Memory B cell (primary cell): ENCODE results near the gene CD180.

Experiments
- ATAC-seq: fragments of 150-1000 bp; cut with Tn5 transposase; 2 replicates; pipeline ENCODE4 v1.10.0; 2021; ENCODE audit warnings: low read depth, mild to moderate bottlenecking, moderate library complexity
- DNase-seq, 2 donors: peaks; one replicate each; pipeline ENCODE4 v3.0.0; 2022; ENCODE audit warnings: low spot score in 2 of 2
- H3K27ac Mint-ChIP-seq: one replicate; pipeline ENCODE4 v1.8.0; 2022; ENCODE audit warnings: mild to moderate bottlenecking, moderate library complexity, mixed read lengths
- H3K27me3 Mint-ChIP-seq: one replicate; pipeline ENCODE4 v1.8.0; 2022; ENCODE audit warnings: mixed read lengths
- H3K36me3 Mint-ChIP-seq: one replicate; pipeline ENCODE4 v1.8.0; 2022; ENCODE audit warnings: mild to moderate bottlenecking, mixed read lengths
- H3K4me1 Mint-ChIP-seq: one replicate; pipeline ENCODE4 v1.8.0; 2022; ENCODE audit warnings: mixed read lengths
- H3K4me3 Mint-ChIP-seq: one replicate; pipeline ENCODE4 v1.8.0; 2022; ENCODE audit warnings: mild to moderate bottlenecking, moderate library complexity, mixed read lengths
- H3K9me3 Mint-ChIP-seq: one replicate; pipeline ENCODE4 v1.8.0; 2022; ENCODE audit warnings: mixed read lengths

The CD180 gene

DNA sequence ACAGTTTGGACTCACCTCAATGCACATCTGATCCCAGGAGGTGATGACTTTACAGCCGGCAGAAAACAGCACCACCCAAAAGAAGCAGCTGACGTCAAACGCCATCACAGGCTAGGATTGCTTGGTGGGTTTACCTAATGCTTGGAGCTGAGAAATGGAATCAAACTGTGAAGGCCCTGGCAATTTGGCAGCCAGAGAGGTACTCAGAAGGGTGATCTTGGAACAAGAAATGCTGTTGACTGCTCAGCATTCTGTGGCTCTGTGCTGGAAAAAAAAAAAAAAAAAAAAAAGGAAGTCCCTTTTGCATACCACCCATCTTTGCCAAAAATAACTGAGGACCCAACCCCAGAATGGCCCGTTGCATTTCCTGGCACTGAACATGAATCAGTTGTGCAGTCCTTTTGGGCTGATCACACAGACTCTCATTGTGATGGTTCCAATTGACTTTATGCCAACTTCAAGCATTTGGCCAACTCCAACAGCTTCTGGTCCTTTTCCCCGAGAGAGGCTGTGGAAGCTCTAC, at the start of gene CD180:
Gene CD180, minus strand, starts transcription at position 263 of the 523 bp plus-strand sequence. Its CDS starts 158 bp downstream, at position 105.
- peak within 1 kb of the TSS; percentile 93 for H3K4me3 Mint-ChIP-seq
- no peaks in the 10 kb centered on the region for H3K27me3 Mint-ChIP-seq
- no peak for DNase-seq
- peaks cover 54% of the 10 kb centered on the region for H3K4me1 Mint-ChIP-seq
- peaks cover 30% of the 10 kb centered on the region for H3K36me3 Mint-ChIP-seq
- peaks cover 2% of the 10 kb centered on the region for H3K9me3 Mint-ChIP-seq
- peak; percentile 43 for ATAC-seq
- H3K27ac Mint-ChIP-seq = peak within 1 kb of the TSS; percentile 94

DNA sequence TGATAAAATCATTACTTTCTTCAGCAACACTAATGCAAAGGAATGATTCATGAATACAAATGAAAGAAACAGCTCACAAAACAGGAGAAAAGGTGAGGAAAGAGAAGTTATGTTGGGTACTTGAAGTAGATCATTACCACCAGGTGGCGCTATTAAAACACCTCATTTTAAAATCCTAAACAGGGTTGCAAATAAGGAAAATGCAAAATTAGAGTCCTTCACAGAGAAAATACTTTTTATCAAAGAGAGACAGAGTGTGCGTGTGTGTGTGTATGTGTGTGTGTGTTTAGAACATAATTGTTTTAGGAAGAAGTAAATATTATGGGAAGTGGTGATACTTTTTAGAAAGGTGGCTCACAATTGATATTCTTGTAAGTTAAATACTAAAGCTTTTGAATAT, 49.5 kb upstream of the CD180 start:
- no peaks in the 10 kb centered on the region for H3K36me3 Mint-ChIP-seq
- H3K9me3 Mint-ChIP-seq = no peaks in the 10 kb centered on the region
- ATAC-seq = peak; percentile 56

GRCh38 chr5:67245259-67245846, 48.8 kb upstream of the CD180 start:
- H3K27ac Mint-ChIP-seq = no peak overlapping the region
- ATAC-seq = no peak
- no peaks in the 10 kb centered on the region for H3K27me3 Mint-ChIP-seq
- no peak overlapping the region for H3K4me3 Mint-ChIP-seq
- no peaks in the 10 kb centered on the region for H3K36me3 Mint-ChIP-seq
- H3K9me3 Mint-ChIP-seq = no peaks in the 10 kb centered on the region
- H3K4me1 Mint-ChIP-seq = peaks cover 7% of the 10 kb centered on the region
- no peak for DNase-seq

More for the DNA sequence above, 49.5 kb upstream of the CD180 start:
- Mint-ChIP-seq H3K27me3 (no peaks in the 10 kb centered on the region), H3K4me1 (peaks cover 7% of the 10 kb centered on the region), H3K27ac (no peak overlapping the region), H3K4me3 (no peak overlapping the region)
- peak in 1 of 2 donors; percentile 59 for DNase-seq

DNA sequence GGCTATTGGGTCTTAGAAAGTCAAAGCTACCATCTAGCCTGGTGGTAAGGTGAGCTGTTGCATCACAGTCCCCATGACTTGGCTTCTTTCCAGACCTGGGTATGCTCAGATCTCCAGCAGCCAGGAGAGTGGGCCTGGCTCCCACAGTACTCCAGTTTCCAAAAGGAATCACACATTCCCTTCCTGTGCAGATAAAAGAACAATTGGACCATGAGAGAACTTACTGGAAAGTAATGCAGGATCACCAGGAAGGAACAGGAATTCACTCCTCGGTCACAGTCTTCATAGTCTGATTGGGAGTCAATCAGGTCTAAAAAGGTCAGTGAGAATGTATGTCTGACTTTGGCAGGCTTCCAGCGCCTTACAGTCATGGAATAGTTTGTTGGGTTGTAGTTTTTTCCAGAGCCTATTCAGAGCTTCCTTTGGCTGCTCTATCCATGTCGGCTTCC, 47.8 kb upstream of the CD180 start:
- ATAC-seq (no peak), DNase-seq (no peak)
- no peak overlapping the region for H3K27ac Mint-ChIP-seq
- no peaks in the 10 kb centered on the region for H3K9me3 Mint-ChIP-seq
- H3K36me3 Mint-ChIP-seq = no peaks in the 10 kb centered on the region
- H3K4me3 Mint-ChIP-seq = no peak overlapping the region
- H3K27me3 Mint-ChIP-seq = no peaks in the 10 kb centered on the region
- H3K4me1 Mint-ChIP-seq = peaks cover 7% of the 10 kb centered on the region

DNA sequence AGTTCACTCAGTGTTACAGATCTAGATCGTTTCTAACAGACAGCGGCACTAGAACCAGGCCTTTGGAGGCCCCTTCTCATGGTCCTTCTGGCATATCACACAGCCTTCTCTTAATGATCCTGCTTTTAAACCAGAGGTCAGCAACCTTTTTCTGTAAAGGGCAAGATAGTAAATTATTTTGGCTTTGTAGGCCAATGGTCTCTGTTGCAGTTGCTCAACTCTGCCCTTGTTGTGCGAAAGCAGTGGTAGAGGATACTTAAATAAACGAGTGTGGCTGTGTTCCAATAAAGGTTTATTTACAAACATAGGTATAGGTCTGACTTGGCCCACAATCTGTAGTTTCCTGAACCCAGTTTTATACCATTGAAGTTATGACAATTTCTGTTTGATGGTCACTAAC, 47.3 kb upstream of the CD180 start:
- H3K4me1 Mint-ChIP-seq = peaks cover 7% of the 10 kb centered on the region
- no peaks in the 10 kb centered on the region for H3K27me3 Mint-ChIP-seq
- DNase-seq (no peak), ATAC-seq (no peak)
- H3K9me3 Mint-ChIP-seq = no peaks in the 10 kb centered on the region
- H3K27ac Mint-ChIP-seq = no peak overlapping the region
- H3K36me3 Mint-ChIP-seq = no peaks in the 10 kb centered on the region
- H3K4me3 Mint-ChIP-seq = no peak overlapping the region

- Mint-ChIP-seq H3K36me3 (no peaks in the 10 kb centered on the region), H3K4me1 (peaks cover 7% of the 10 kb centered on the region), H3K4me3 (no peak overlapping the region), H3K27ac (no peak overlapping the region), H3K27me3 (no peaks in the 10 kb centered on the region), H3K9me3 (no peaks in the 10 kb centered on the region)
- no peak for DNase-seq
- ATAC-seq = no peak
Measured at GRCh38 chr5:67243349-67243748, 46.8 kb upstream of the CD180 start.

DNA sequence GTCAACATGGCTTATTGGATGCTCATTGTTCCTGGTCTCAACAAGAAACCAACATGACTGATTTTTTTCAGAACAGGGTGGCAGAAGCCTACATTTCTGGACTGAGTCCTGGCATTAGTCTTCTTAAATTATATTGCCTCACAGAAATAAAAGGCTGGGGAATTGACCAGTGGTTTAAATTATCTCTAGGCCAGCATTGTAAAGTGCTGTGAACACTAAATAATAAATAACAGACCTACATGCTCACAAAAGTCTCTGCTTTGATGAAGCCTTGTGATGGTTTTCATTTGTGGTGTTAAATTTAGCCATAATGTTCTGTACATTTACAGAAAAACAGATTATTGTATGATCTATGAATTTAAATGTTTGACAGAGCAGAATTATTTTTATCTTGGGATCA, 44.7 kb upstream of the CD180 start:
- H3K27me3 Mint-ChIP-seq = peaks cover under 1% of the 10 kb centered on the region

DNA sequence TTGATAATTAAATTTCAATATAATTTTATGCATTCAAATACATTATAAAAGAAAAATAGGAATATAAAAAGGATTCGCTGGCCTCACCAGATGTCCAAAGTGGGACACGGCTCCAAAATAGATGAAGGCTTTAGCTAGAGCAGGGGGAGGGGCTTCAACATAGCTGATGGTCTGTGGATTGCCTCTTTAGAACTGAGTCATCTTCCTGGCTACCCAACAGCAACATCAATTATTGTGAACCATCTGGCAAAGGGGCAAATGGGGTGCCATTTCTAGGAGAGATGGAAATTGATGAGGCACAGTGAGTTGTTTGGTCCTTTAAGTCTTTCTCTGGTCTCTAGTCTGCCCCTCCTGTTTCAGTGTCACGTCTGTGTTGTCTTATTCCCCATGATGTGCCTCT, 44.2 kb upstream of the CD180 start:
- DNase-seq (no peak), ATAC-seq (no peak)
- Mint-ChIP-seq H3K4me3 (no peak overlapping the region), H3K27me3 (peaks cover 4% of the 10 kb centered on the region), H3K9me3 (no peaks in the 10 kb centered on the region), H3K27ac (no peak overlapping the region), H3K36me3 (no peaks in the 10 kb centered on the region), H3K4me1 (peaks cover 7% of the 10 kb centered on the region)

More for the DNA sequence above, 44.7 kb upstream of the CD180 start:
- Mint-ChIP-seq H3K27ac (no peak overlapping the region), H3K36me3 (no peaks in the 10 kb centered on the region), H3K4me3 (no peak overlapping the region), H3K4me1 (peaks cover 7% of the 10 kb centered on the region), H3K9me3 (no peaks in the 10 kb centered on the region)
- ATAC-seq (no peak), DNase-seq (no peak)

DNA sequence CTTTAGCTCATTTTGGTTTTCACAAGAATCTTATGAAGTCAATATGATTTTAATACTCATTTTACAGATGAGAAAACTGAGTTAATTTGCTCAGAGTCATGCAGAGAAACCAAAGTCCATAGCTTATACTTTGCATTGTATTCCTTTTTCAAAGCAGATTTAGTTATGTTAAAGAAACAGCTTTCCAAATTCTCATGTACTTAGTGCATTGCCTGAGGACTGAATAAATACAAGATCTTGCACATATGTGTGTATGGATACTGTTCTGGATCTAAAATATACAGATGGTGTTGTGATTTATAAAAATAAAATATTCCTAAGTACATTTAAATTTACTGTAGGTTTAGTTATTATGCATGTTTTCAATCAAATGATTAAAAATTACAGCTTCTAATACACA, 43.5 kb upstream of the CD180 start:
- Mint-ChIP-seq H3K9me3 (no peaks in the 10 kb centered on the region), H3K27me3 (peaks cover 7% of the 10 kb centered on the region), H3K4me3 (no peak overlapping the region), H3K27ac (no peak overlapping the region), H3K36me3 (no peaks in the 10 kb centered on the region), H3K4me1 (peaks cover 4% of the 10 kb centered on the region)
- no peak for DNase-seq
- no peak for ATAC-seq

DNA sequence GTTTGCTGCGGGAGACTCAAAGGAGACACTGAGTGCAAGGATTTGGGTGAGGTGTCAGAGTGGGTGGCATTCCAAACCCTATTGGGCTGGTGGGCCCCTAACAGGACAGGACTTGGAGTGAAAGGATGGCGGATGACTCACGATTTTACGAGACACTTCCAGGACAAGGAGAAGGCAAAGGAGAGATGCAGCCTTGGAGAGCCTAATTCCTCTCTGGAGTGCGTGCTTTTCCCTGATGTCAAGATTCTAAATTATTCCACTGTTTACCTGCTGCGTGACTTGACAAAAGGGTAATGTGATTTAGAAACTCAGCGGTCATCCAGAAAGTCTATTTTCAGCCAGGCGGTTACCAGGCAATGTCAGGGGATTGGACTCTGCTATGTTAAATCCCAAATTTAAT, 41.6 kb upstream of the CD180 start:
- peaks cover 9% of the 10 kb centered on the region for H3K27me3 Mint-ChIP-seq
- no peak overlapping the region for H3K27ac Mint-ChIP-seq
- ATAC-seq = no peak

GRCh38 chr5:67235399-67236110, 39.0 kb upstream of the CD180 start:
- H3K4me3 Mint-ChIP-seq = no peak overlapping the region
- no peaks in the 10 kb centered on the region for H3K9me3 Mint-ChIP-seq
- no peak for DNase-seq
- no peak overlapping the region for H3K27ac Mint-ChIP-seq
- no peaks in the 10 kb centered on the region for H3K36me3 Mint-ChIP-seq
- ATAC-seq = no peak
- peaks cover 4% of the 10 kb centered on the region for H3K4me1 Mint-ChIP-seq
- peaks cover 9% of the 10 kb centered on the region for H3K27me3 Mint-ChIP-seq

More for the DNA sequence above, 41.6 kb upstream of the CD180 start:
- Mint-ChIP-seq H3K36me3 (no peaks in the 10 kb centered on the region), H3K4me1 (peaks cover 9% of the 10 kb centered on the region), H3K9me3 (no peaks in the 10 kb centered on the region), H3K4me3 (no peak overlapping the region)
- no peak for DNase-seq

DNA sequence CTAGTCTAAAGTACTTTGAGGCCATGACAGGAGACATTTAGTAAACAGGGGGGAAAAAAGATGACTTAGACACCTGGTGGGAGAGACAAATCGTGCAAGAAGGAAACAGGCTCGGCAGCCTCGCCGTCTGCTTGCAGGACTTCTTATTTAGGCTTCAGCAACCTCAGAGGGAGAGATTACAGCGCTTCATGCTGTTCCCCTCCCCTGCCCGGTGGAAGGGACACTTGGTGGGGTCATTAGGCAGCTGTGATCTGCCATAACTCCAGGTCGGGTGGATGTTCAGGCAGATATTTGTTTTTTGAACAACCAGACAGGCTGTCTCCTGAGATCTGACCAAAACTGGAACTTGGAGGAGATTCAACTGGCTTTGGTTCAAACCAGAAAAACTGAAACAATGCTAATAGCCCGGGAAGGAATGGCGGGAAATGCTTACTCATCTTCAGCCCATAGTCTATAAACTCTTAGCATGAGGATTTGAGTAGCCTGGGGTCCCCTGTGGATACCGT, 38.1 kb upstream of the CD180 start:
- Mint-ChIP-seq H3K4me1 (peaks cover 4% of the 10 kb centered on the region), H3K36me3 (no peaks in the 10 kb centered on the region), H3K4me3 (peak overlapping the region; percentile 30), H3K27me3 (peaks cover 9% of the 10 kb centered on the region), H3K9me3 (no peaks in the 10 kb centered on the region), H3K27ac (no peak overlapping the region)
- ATAC-seq (no peak), DNase-seq (no peak)

DNA sequence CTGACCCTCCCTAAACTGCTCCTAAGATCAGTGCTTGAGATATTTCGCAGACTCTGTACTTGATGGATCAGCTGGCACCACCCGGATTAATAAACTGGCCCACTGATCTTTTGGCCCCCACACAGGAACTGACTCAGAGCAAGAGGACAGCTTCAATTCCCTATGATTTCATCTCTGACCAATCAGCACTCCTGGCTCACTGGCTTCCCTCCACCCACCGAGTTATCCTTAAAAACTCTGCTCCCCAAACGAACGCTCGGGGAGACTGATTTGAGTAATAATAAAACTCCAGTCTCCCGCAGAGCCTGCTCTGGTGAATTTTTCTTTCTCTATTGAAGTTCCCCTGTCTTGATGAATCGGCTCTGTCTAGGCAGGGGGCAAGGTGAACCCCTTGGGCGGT, 36.5 kb upstream of the CD180 start:
- Mint-ChIP-seq H3K4me3 (no peak overlapping the region), H3K36me3 (no peaks in the 10 kb centered on the region), H3K27me3 (peaks cover 9% of the 10 kb centered on the region), H3K27ac (no peak overlapping the region), H3K4me1 (peaks cover 4% of the 10 kb centered on the region), H3K9me3 (no peaks in the 10 kb centered on the region)
- DNase-seq (no peak), ATAC-seq (no peak)

- peak overlapping the region; percentile 93 for H3K27ac Mint-ChIP-seq
Measured at GRCh38 chr5:67223211-67223610, 26.6 kb upstream of the CD180 start.

More at GRCh38 chr5:67223211-67223610, 26.6 kb upstream of the CD180 start:
- Mint-ChIP-seq H3K4me3 (peak overlapping the region; percentile 21), H3K36me3 (no peaks in the 10 kb centered on the region), H3K27me3 (no peaks in the 10 kb centered on the region), H3K9me3 (no peaks in the 10 kb centered on the region), H3K4me1 (peaks cover 28% of the 10 kb centered on the region)
- no peak for DNase-seq
- no peak for ATAC-seq
